Measurements from ENCODE around the gene SUGCT.

Gene SUGCT

GRCh38 chr7:40704172-40704571 is 569.4 kb downstream of the SUGCT start:
- Histone ChIP-seq H3K4me1 (ENCODE audit: control insufficient read depth, insufficient read depth, low read length) (no peaks in the 10 kb centered on the region; the same call in 1 of the 2 replicates), H3K4me3 (ENCODE audit: low read depth, low read length) (no peak overlapping the region), H3K36me3 (ENCODE audit: control insufficient read depth in 2 of 2, insufficient read depth in 1 of 2, low read length in 2 of 2) (no peaks in the 10 kb centered on the region), H3K9me3 (ENCODE audit: control insufficient read depth, insufficient read depth, low read depth, low read length) (no peaks in the 10 kb centered on the region), H3K27ac (ENCODE audit: extremely low read depth, low read depth, low read length) (no peak overlapping the region)
- TF ChIP-seq ZNF221 (tag by site-specific recombination; IDR thresholded peaks at IDR 0.05; ENCODE audit: borderline replicate concordance) (no peak), BCL11B (tag by site-specific recombination; IDR thresholded peaks at IDR 0.05; ENCODE audit: low read depth) (no peak), ZNF169 (tag by site-specific recombination; IDR thresholded peaks at IDR 0.05) (no peak), ZNF776 (tag by site-specific recombination; IDR thresholded peaks at IDR 0.05; ENCODE audit: borderline replicate concordance) (no peak), PRDM4 (tag by site-specific recombination; IDR thresholded peaks at IDR 0.05) (no peak), TSHZ1 (tag by site-specific recombination; IDR thresholded peaks at IDR 0.05; ENCODE audit: borderline replicate concordance) (no peak), OSR2 (tag by site-specific recombination; IDR thresholded peaks at IDR 0.05) (no peak), ZNF146 (tag by site-specific recombination; IDR thresholded peaks at IDR 0.05) (no peak), SCRT2 (tag by site-specific recombination; IDR thresholded peaks at IDR 0.05) (no peak)
- ChIA-PET CTCF (interaction anchor here (0.7 to 1.2 kb wide), 3 partner anchors 376 to 612 kb away, joined by 3 read pairs; no protein-coding TSS in a partner anchor), POLR2A (no interaction called here)

GRCh38 chr7:40706829-40707228 is 572.0 kb downstream of the SUGCT start:
- Histone ChIP-seq H3K27ac (ENCODE audit: extremely low read depth, low read depth, low read length) (no peak overlapping the region), H3K4me1 (ENCODE audit: control insufficient read depth, insufficient read depth, low read length) (no peaks in the 10 kb centered on the region; the same call in 1 of the 2 replicates), H3K9me3 (ENCODE audit: control insufficient read depth, insufficient read depth, low read depth, low read length) (no peaks in the 10 kb centered on the region), H3K4me3 (ENCODE audit: low read depth, low read length) (no peak overlapping the region), H3K36me3 (ENCODE audit: control insufficient read depth in 2 of 2, insufficient read depth in 1 of 2, low read length in 2 of 2) (no peaks in the 10 kb centered on the region)
- TF ChIP-seq ZIC2 (tag by site-specific recombination; IDR thresholded peaks at IDR 0.05): no peak
- ChIA-PET POLR2A (no interaction called here), CTCF (no interaction called here)

GRCh38 chr7:40709062-40709964 is 574.5 kb downstream of the SUGCT start:
- no peak overlapping the region for H3K4me3 ChIP-seq (ENCODE audit: low read depth, low read length)
- ChIA-PET CTCF (interaction anchor here (1.4 kb wide), 1 partner anchor 7 kb away, joined by 4 read pairs; no protein-coding TSS in a partner anchor), POLR2A (no interaction called here)
- no peaks in the 10 kb centered on the region for H3K36me3 ChIP-seq (ENCODE audit: control insufficient read depth in 2 of 2, insufficient read depth in 1 of 2, low read length in 2 of 2)
- TF ChIP-seq OSR2 (tag by site-specific recombination; IDR thresholded peaks at IDR 0.05) (no peak), ZNF610 (tag by site-specific recombination; IDR thresholded peaks at IDR 0.05; ENCODE audit: borderline replicate concordance) (no peak), ZNF335 (tag by site-specific recombination; conservative IDR thresholded peaks at IDR 0.05) (no peak), ELK4 (IDR thresholded peaks at IDR 0.05; ENCODE audit: borderline replicate concordance, low read depth, low read length) (no peak), ZNF530 (tag by site-specific recombination; IDR thresholded peaks at IDR 0.05; ENCODE audit: low read depth) (no peak), ZNF777 (tag by site-specific recombination; IDR thresholded peaks at IDR 0.05; ENCODE audit: borderline replicate concordance) (no peak), MYNN (tag by site-specific recombination; IDR thresholded peaks at IDR 0.05; ENCODE audit: borderline replicate concordance) (no peak), ZIC2 (tag by site-specific recombination; IDR thresholded peaks at IDR 0.05) (no peak), ZFHX2 (tag by site-specific recombination; conservative IDR thresholded peaks at IDR 0.05) (no peak), ZBTB7A (tag by site-specific recombination; IDR thresholded peaks at IDR 0.05; ENCODE audit: low read depth) (no peak), ZNF701 (tag by site-specific recombination; IDR thresholded peaks at IDR 0.05) (no peak), ZNF654 (tag by site-specific recombination; IDR thresholded peaks at IDR 0.05; ENCODE audit: low read depth) (no peak), ZEB2 (tag by site-specific recombination; IDR thresholded peaks at IDR 0.05) (no peak), ZNF23 (tag by site-specific recombination; IDR thresholded peaks at IDR 0.05; ENCODE audit: borderline replicate concordance) (no peak)
- H3K4me1 ChIP-seq (ENCODE audit: control insufficient read depth, insufficient read depth, low read length): no peaks in the 10 kb centered on the region
- H3K27ac ChIP-seq (ENCODE audit: extremely low read depth, low read depth, low read length): no peak overlapping the region
- H3K9me3 ChIP-seq (ENCODE audit: control insufficient read depth, insufficient read depth, low read depth, low read length): no peaks in the 10 kb centered on the region

All from HEK293 (cell line).